Thyroid gland (tissue), 4 donors: Measurements from ENCODE around the gene GALNS. TPM values are rescaled to one million over a fixed set of nuclear protein-coding genes. Genes with fewer than 3 reads are reported as not detected.
A peak's percentile ranks its signal among the peaks of the same experiment; 100 is the strongest.

Experiments
- DNase-seq, 2 donors: peaks; one replicate each; pipeline ENCODE4 v3.0.0-alpha.2; 2019
- H3K27ac ChIP-seq, 3 donors: fragments of 200-600 bp; sonication (generic); 1 replicate in 2 of 3; 2 replicates in 1 of 3; pipeline ENCODE4 v1.5.1; 2016 to 2019; ENCODE audit warnings: mild to moderate bottlenecking in 1 of 3, moderate library complexity in 1 of 3
- H3K27me3 ChIP-seq: fragments of 200-600 bp; sonication (generic); one replicate; pipeline ENCODE4 v1.5.1; 2019
- H3K36me3 ChIP-seq, 2 donors: fragments of 200-600 bp; sonication (generic); one replicate each; pipeline ENCODE4 v1.5.1; 2016 to 2019
- H3K4me1 ChIP-seq, 2 donors: fragments of 200-600 bp; sonication (generic); one replicate each; pipeline ENCODE4 v1.5.1; 2017 to 2019
- H3K4me3 ChIP-seq, 3 donors: fragments of 200-600 bp; sonication (generic); replicated peaks in 1 of 3; 1 replicate in 2 of 3; 2 replicates in 1 of 3; pipeline ENCODE4 v1.5.1; 2016; ENCODE audit warnings: mild to moderate bottlenecking in 1 of 3
- H3K9me3 ChIP-seq: fragments of 200-600 bp; sonication (generic); one replicate; pipeline ENCODE4 v1.5.1; 2017
- POLR2A ChIP-seq, 2 donors: fragments of 450-650 bp; IDR thresholded peaks; one replicate each; pipeline ENCODE4 v1.6.1; 2017; ENCODE audit warnings: antibody characterized with exemption in 2 of 2, mild to moderate bottlenecking in 2 of 2, moderate library complexity in 1 of 2
- WGBS, 2 donors: methylation state at CpG; one replicate each; pipeline ENCODE4 v1.1.5; 2017; 5-methylcytosine and 5-hydroxymethylcytosine counted together
- intact Hi-C: fragments of 100-400 bp; cut with DNase I; formaldehyde crosslinking; loops from one replicate; pipeline ENCODE4 v1.15.1; 2023
- total RNA-seq, 4 donors: library from RNA; depleted of rRNA; stranded (reverse); fragments of >200 nt; gene quantifications; one replicate each; pipeline ENCODE4 v1.2.3, GENCODE V29; 2016
- TF ChIP-seq, protein P1 (sequence below), 6 experiments: fragments of 200-600 bp in 3 of 6; fragments of 450-650 bp in 3 of 6; sonication (generic) in 3 of 6; IDR thresholded peaks; one replicate each; pipeline ENCODE4 v1.5.1; 2016 to 2019; ENCODE audit warnings: antibody characterized with exemption in 6 of 6, mild to moderate bottlenecking in 2 of 6, inconsistent platforms in 1 of 6, moderate library complexity in 1 of 6

Gene GALNS
- total RNA-seq, 4 donors from 2014 or later, result 14.4 to 41.9 (median 33.0) TPM

DNA sequence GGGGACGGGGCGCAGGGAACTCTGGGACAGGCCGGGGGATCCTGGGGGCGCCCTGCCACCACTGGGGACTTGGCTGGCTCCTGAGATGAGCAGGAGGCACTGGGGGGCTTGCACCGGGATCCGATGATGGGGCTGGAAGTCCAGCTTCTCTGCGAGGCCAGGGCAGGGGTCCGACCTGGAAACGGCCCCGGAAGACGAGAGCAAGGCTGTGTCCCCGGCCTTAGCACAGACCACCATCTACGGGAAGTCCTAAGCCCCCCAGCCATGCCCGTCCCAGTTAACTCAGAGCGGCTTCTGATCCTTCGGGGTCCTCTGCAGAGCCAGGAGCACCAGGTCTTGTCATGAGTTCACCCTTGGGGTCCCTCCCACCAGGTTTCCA lies 52.6 kb downstream of the GALNS start:
- peaks cover 14 to 18% of the 10 kb centered on the region in 2 donors for H3K4me1 ChIP-seq
- H3K4me3 ChIP-seq, result peak overlapping the region in 1 of 3 donors; percentile 45
- H3K27me3 ChIP-seq, result no peaks in the 10 kb centered on the region
- H3K27ac ChIP-seq, result no peak overlapping the region
- no peak for TF ChIP-seq POLR2A (IDR thresholded peaks at IDR 0.05)
- TF ChIP-seq, protein P1, sequence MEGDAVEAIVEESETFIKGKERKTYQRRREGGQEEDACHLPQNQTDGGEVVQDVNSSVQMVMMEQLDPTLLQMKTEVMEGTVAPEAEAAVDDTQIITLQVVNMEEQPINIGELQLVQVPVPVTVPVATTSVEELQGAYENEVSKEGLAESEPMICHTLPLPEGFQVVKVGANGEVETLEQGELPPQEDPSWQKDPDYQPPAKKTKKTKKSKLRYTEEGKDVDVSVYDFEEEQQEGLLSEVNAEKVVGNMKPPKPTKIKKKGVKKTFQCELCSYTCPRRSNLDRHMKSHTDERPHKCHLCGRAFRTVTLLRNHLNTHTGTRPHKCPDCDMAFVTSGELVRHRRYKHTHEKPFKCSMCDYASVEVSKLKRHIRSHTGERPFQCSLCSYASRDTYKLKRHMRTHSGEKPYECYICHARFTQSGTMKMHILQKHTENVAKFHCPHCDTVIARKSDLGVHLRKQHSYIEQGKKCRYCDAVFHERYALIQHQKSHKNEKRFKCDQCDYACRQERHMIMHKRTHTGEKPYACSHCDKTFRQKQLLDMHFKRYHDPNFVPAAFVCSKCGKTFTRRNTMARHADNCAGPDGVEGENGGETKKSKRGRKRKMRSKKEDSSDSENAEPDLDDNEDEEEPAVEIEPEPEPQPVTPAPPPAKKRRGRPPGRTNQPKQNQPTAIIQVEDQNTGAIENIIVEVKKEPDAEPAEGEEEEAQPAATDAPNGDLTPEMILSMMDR (IDR thresholded peaks at IDR 0.05), result no peak
- H3K9me3 ChIP-seq, result no peaks in the 10 kb centered on the region
- 5% methylated on average over 6 of the region's 16 CpGs; no CpG with 5 or more reads in 1 of the 2 donors for whole genome bisulfite sequencing, 2 donors
- peaks cover 0 to 4% of the 10 kb centered on the region in 2 donors for H3K36me3 ChIP-seq
- DNase-seq, result no peak
- intact Hi-C loops, result no loop called here

DNA sequence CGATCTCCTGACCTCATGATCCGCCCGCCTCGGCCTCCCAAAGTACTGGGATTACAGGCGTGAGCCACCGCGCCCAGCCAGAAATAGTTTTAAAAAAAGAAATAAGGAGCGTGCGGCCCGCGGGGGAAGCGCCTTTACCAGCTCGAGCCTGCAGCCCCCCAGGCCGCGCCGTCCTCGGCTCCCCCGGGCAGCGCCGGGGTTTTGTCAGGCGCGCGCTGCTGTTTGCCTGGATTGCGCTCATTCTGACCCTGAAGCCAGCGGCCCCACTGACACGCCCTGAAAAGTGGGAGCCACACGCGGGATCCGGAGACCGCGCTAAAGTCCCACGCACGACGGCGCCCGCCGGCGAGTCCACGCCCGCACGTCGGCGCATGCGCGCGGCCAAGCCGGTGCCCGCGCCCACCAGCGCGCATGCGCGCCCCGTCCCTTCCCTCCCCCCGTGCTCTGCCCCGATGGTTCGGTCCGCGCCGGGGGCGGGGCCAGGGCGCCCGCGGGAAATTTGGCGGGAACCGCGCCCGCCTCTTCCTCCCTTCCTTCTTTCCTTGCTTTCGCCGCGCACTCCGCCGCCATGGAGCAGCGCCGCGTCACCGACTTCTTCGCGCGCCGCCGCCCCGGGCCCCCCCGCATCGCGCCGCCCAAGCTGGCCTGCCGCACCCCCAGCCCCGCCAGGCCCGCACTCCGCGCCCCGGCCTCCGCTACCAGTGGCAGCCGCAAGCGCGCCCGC lies 53.3 kb downstream of the GALNS start, which contains the start of gene CDT1:
Gene CDT1, plus strand, starts transcription at position 526 of the 724 bp plus-strand sequence. Its CDS starts 43 bp downstream, at position 569.
- WGBS, 2 donors, result 1 to 2% methylated on average over 24 to 54 of the region's 98 CpGs
- TF ChIP-seq, protein P1 (IDR thresholded peaks at IDR 0.05), result no peak
- peak; percentile 42 to 80 for TF ChIP-seq POLR2A (IDR thresholded peaks at IDR 0.05)
- Histone ChIP-seq H3K27me3 (no peaks in the 10 kb centered on the region), H3K4me3 (peak within 1 kb of the TSS in 2 of 3 donors; percentile 45 to 47), H3K4me1 (peaks cover 14 to 18% of the 10 kb centered on the region in 2 donors), H3K27ac (peak within 1 kb of the TSS; percentile 32 to 52 (median 32)), H3K9me3 (no peaks in the 10 kb centered on the region), H3K36me3 (no peaks in the 10 kb centered on the region)
- intact Hi-C loops, result no loop called here
- DNase-seq, result peak; percentile 79 to 81

DNA sequence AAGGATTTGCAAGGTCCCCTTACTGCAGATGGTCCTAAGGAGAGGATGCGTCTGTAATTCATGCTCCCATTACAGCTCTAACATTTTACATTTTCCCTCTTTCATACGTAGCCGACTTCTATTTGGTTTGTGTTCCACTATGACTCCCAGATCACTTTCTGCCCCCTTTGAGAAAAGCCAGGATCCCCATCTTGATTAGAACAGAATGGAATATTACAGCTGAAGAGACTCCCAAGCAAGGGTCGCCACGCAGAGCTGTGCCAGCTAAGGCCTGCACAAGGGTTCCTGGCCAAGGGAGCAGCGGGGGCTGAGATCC lies 56.5 kb downstream of the GALNS start:
- Histone ChIP-seq H3K27ac (no peak overlapping the region), H3K4me1 (peaks cover 14 to 18% of the 10 kb centered on the region in 2 donors), H3K36me3 (no peaks in the 10 kb centered on the region), H3K27me3 (no peaks in the 10 kb centered on the region), H3K9me3 (no peaks in the 10 kb centered on the region), H3K4me3 (no peak overlapping the region)
- 87 to 96% methylated on average over 6 of the region's 6 CpGs for WGBS, 2 donors
- no peak for DNase-seq
- no peak for TF ChIP-seq POLR2A (IDR thresholded peaks at IDR 0.05)
- intact Hi-C loops, result no loop called here

DNA sequence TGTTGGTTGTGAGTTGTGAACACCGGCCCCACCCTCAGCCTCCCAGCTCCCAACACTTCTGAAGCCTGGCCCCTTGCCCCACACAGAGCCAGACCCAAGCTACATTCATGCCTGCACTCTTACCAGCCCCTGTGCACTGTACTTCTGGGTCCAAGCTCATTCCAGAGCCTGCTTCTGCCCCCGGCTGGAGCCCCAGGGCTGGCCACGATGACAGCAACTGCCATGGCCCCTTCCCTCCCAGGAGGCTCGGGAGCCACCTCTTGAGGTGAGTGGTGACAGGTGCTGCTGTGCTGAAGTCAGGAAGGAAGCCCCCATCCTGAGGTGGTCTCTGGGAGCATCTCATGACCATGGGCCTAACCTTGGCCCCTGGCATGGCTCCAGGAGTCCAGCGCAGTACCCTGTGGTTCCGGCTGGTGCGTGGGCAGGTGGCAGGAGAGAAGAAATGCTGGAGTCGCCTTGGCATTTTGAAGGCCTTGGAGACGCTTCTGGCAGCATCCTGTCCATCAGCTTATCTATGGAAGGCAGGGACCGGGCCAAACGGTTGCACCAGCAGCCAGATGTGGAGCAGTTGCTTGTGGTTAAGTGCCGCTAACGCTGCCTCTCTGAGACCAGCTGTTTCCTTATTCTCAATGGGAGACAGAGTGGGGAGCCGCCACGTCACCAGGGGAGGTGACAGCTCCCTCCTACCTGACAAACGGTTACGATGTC lies 57.0 kb downstream of the GALNS start:
- TF ChIP-seq, protein P1 (IDR thresholded peaks at IDR 0.05), result no peak
- TF ChIP-seq POLR2A (IDR thresholded peaks at IDR 0.05), result no peak

DNA sequence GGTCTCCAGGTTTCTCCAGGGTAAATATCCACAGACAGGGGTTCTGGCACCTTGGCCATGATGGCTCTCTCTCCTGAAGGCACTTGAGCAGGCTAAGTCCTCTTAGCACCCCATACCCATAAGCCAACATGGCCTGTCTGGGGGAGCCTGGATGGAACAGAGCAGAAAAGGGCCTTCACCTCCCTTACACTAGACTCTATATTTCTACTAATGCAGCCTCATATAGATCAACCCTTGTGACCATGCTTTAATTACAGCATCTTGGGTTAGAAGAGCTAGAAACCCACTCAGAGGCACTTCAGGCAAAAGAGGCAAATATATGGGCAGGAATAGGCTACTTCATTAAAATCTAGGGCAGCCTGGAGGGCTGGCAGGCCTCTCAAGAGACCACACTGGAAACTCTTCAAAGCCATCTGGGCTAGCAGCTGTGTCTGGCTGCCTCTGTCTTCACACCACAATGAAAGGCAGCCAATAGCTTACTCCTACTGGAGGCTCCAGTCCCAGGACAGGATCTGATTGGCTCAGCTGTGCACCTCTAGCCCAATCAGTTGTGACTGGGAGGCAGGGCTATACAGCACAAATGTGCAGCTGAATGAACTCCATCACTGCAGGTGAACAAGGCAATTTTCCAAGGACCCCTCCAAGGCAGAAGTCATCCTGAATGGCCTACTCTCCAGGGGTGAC lies 57.8 kb downstream of the GALNS start:
- Histone ChIP-seq H3K4me1 (peaks cover 6 to 8% of the 10 kb centered on the region in 2 donors), H3K36me3 (no peaks in the 10 kb centered on the region), H3K27ac (no peak overlapping the region), H3K9me3 (no peaks in the 10 kb centered on the region), H3K27me3 (no peaks in the 10 kb centered on the region), H3K4me3 (no peak overlapping the region)
- DNase-seq, result no peak
- intact Hi-C loops, result no loop called here
- TF ChIP-seq POLR2A (IDR thresholded peaks at IDR 0.05), result no peak
- TF ChIP-seq, protein P1 (IDR thresholded peaks at IDR 0.05), result no peak

More for the DNA sequence above, 57.0 kb downstream of the GALNS start:
- Histone ChIP-seq H3K9me3 (no peaks in the 10 kb centered on the region), H3K27ac (no peak overlapping the region), H3K27me3 (no peaks in the 10 kb centered on the region), H3K36me3 (no peaks in the 10 kb centered on the region), H3K4me1 (peaks cover 14 to 16% of the 10 kb centered on the region in 2 donors), H3K4me3 (no peak overlapping the region)
- DNase-seq, result no peak
- intact Hi-C loops, result no loop called here
- 74 to 87% methylated on average over 14 to 17 of the region's 17 CpGs for WGBS, 2 donors
